ENCODE results near the gene AGO1. TPM values are rescaled to one million over a fixed set of nuclear protein-coding genes. Genes with fewer than 3 reads are reported as not detected.

The AGO1 gene
- total RNA-seq, 2 experiments from 2014 or later = 33.0 to 34.2 TPM

- Mint-ChIP-seq H3K36me3 (ENCODE audit: low read depth) (peaks cover 6% of the 10 kb centered on the region), H3K4me3 (no peak overlapping the region), H3K27ac (no peak overlapping the region), H3K4me1 (ENCODE audit: low read depth) (peaks cover 48% of the 10 kb centered on the region), H3K27me3 (no peaks in the 10 kb centered on the region), H3K9me3 (no peaks in the 10 kb centered on the region)
- intact Hi-C loops (cut with micrococcal nuclease) = no loop called here
- POLR2A ChIA-PET = no interaction called here
- TF ChIP-seq CTCF (IDR thresholded peaks at IDR 0.05) = no peak
- CTCF ChIA-PET = no interaction called here
- ATAC-seq = no peak
- no peak for DNase-seq
Observed at GRCh38 chr1:35936838-35937237, 53.8 kb downstream of the AGO1 start.

GRCh38 chr1:35939484-35939883 lies 56.5 kb downstream of the AGO1 start:
- Mint-ChIP-seq H3K27me3 (no peaks in the 10 kb centered on the region), H3K36me3 (ENCODE audit: low read depth) (peaks cover 14% of the 10 kb centered on the region), H3K4me1 (ENCODE audit: low read depth) (peaks cover 45% of the 10 kb centered on the region), H3K4me3 (no peak overlapping the region), H3K9me3 (no peaks in the 10 kb centered on the region), H3K27ac (no peak overlapping the region)
- POLR2A ChIA-PET = no interaction called here
- no peak for ATAC-seq
- intact Hi-C loops (cut with micrococcal nuclease) = no loop called here
- no peak for DNase-seq
- CTCF ChIA-PET = no interaction called here
- no peak for TF ChIP-seq CTCF (IDR thresholded peaks at IDR 0.05)

- Mint-ChIP-seq H3K4me3 (no peak overlapping the region), H3K4me1 (ENCODE audit: low read depth) (peaks cover 46% of the 10 kb centered on the region), H3K27ac (peak overlapping the region; percentile 14), H3K27me3 (no peaks in the 10 kb centered on the region), H3K9me3 (no peaks in the 10 kb centered on the region), H3K36me3 (ENCODE audit: low read depth) (peaks cover 25% of the 10 kb centered on the region)
- no peak for ATAC-seq
- POLR2A ChIA-PET = interaction anchor here (0.7 to 2.2 kb wide), 2 partner anchors 14 to 156 kb away, joined by 3 to 6 read pairs; partner anchors contain the start of gene AGO3
- no peak for DNase-seq
- intact Hi-C loops (cut with micrococcal nuclease) = no loop called here
- TF ChIP-seq CTCF (IDR thresholded peaks at IDR 0.05) = no peak
- CTCF ChIA-PET = interaction anchor here (0.8 to 1.2 kb wide), 2 partner anchors 31 to 62 kb away, joined by 3 read pairs; partner anchors contain the start of gene AGO1
Observed at GRCh38 chr1:35945327-35945726, 62.3 kb downstream of the AGO1 start.

- Mint-ChIP-seq H3K27me3 (no peaks in the 10 kb centered on the region), H3K4me1 (ENCODE audit: low read depth) (peaks cover 29% of the 10 kb centered on the region), H3K27ac (no peak overlapping the region), H3K9me3 (no peaks in the 10 kb centered on the region), H3K36me3 (ENCODE audit: low read depth) (peaks cover 21% of the 10 kb centered on the region), H3K4me3 (no peak overlapping the region)
- TF ChIP-seq CTCF (IDR thresholded peaks at IDR 0.05) = no peak
- intact Hi-C loops (cut with micrococcal nuclease) = no loop called here
- ChIA-PET POLR2A (interaction anchor here (1.2 kb wide), 1 partner anchor 17 kb away, joined by 5 read pairs; the partner anchor contains the start of gene AGO3), CTCF (no interaction called here)
- DNase-seq (no peak), ATAC-seq (no peak)
Observed at GRCh38 chr1:35947547-35947946, 64.5 kb downstream of the AGO1 start.

GRCh38 chr1:35958558-35958957 lies 75.5 kb downstream of the AGO1 start:
- Mint-ChIP-seq H3K27ac (no peak overlapping the region), H3K9me3 (no peaks in the 10 kb centered on the region), H3K36me3 (ENCODE audit: low read depth) (peaks cover 6% of the 10 kb centered on the region), H3K4me1 (ENCODE audit: low read depth) (peaks cover 2% of the 10 kb centered on the region), H3K27me3 (no peaks in the 10 kb centered on the region), H3K4me3 (no peak overlapping the region)
- POLR2A ChIA-PET = interaction anchor here (0.6 to 1.1 kb wide), 2 partner anchors 144 to 198 kb away, joined by 3 to 4 read pairs; no protein-coding TSS in a partner anchor
- DNase-seq (no peak), ATAC-seq (no peak)
- intact Hi-C loops (cut with micrococcal nuclease) = no loop called here
- CTCF ChIA-PET = no interaction called here
- no peak for TF ChIP-seq CTCF (IDR thresholded peaks at IDR 0.05)
